SIG-M5 treated with dmso at 0.1 percent for 504 hours (cell line): ENCODE data around the gene PRKG1.

ENCODE experiments used
- DNase-seq: peaks from one replicate; lab custom pipeline; 2025; ENCODE audit not compliant: unreplicated experiment; lab: John Stamatoyannopoulos, UW

Gene PRKG1

DNA sequence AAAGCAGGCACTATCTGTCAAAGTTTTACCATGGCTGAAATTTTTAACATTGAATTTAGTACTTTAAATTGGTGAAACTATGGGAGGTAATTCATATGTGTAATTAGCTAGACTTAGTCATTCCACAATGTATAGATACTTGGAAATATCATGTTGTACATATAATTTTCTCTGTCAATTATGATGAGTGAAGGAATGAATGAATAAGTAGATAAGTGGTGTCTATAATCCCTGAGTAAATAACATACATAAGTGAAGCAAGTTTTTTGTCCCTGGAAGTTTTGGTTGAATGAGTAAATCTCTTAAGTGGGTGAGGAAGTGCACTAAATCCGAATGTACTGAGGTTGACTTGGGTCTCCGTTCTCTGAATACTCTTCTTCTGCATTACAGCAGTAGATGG, 424.1 kb downstream of the PRKG1 start:
- no peak for DNase-seq

DNA sequence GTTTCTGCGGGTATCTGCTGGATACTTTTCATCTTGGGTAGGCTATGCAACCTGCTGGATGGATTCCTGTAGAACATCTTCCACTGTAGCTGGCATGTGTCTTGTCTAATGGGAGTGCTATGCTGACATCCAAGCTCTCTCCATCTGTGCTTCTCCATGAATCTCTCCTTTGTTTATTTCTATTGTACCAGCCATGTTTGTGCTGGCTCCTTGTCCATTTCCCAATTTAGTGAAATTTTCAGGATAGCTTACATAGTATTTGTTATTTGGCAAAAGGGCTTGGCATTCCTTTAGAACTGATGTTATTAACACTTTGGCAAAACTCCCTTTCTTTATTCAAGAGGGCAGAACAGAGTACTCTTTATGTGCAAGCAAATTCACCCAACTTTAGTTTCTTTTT, 427.1 kb downstream of the PRKG1 start:
- no peak for DNase-seq

DNA sequence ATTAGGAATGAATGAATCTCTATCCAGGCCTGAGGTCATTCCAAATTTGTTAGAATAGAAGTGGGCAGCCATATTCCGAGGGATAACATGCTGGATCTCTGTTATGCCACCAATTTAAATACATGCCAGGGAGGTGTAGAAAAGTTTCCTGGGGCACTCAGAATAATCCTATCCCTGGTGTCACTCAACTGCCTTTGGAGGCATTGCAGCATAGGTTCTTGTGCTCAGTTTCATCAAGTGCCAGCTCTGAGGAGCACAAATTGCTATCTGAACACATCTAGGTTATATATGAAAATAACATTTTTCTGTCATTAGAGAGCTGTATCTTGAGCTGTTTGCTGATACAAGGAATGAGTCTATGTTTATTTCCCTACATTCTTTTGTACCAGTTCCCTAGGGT, 427.8 kb downstream of the PRKG1 start:
- DNase-seq: no peak

DNA sequence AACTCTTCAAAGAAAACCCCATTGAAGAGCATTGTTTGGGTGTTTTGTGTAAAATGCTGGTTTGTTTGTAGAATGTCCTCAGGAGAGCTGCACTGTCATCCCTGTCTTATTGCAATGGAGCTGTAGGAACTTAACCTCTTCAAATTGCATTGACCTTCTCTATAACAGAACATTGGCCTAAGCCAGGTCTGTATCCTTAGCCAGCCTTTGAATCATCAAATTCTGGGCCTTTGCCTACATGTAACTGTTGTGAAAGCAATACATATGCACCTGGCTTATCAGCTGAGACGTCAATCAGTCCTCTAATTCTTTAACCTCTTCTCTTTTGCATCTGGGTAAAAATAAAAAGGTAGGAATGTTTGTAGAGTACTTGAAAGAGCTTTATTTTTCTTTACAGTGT, 429.1 kb downstream of the PRKG1 start:
- no peak for DNase-seq

DNA sequence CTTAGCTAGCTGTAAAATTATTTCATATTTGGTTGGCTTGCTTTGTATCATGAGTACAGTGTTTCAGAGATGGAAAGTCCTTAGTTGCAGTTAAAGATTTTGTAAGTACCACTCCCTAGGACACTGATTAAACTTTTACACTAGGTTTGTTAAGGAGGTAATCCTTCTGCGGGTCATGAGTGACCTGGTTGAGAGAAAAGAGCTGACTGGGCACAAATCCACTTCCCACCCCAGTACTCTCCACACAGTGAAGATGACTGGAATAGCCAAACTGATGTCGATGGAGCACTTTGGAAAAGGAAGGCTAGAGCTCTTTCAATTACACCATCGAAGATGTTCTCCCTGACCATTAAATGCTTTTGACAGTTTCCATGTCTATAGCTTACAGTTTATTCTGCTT, 433.2 kb downstream of the PRKG1 start:
- DNase-seq: no peak

DNA sequence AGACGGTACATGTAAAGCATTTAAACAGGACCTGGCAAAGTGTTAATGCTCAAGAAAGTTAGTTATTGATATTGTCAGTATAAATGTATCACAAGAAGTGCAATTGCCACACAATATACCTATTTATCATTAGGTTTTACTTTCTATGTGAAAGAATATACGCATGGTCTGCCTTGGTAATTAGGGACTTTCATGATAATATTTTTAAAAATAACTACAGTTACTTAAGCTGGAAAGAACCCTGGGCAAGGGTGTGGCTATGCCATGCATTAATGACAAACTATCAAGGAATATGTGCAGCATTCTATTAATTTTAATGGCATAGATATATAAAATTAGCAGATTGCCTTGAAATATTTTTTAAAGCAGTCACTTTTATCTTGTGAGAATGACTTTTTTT, 433.9 kb downstream of the PRKG1 start:
- DNase-seq: no peak

DNA sequence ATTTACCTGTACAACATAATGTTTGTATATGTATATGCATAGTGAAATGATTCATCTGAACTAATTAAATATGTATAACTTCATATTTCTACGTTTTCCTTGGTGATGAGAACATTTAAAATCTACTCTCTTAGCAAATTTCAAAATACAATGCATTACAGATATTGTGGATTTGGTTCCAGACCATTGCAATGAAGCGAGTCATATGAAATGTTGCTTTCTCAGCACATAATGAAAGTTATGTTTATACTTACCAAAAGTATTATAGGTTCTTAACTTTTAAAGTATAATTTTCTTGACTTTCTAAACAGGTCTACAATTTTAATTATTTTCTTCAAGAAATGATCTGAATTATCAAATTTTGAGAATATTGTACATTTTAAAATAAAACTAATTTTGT, 435.9 kb downstream of the PRKG1 start:
- DNase-seq: no peak

DNA sequence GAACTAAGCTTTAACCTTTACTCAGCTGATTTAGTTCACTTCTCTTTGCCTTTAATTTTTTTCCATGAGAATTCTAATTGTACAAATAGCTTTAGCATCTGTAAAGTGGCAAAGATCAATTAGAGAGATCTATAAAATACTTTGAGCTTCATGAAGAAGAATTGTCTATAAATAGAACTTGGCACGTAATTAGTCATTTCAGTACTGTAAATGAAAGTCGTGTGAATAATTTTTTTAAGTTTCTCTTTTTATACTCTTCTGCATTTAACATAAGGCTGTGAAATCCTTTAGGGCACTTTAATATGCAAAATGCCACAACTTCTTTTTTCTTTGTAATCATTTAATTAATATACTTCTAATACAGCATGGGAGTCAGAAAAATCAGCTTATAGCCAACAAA, 447.3 kb downstream of the PRKG1 start:
- no peak for DNase-seq

DNA sequence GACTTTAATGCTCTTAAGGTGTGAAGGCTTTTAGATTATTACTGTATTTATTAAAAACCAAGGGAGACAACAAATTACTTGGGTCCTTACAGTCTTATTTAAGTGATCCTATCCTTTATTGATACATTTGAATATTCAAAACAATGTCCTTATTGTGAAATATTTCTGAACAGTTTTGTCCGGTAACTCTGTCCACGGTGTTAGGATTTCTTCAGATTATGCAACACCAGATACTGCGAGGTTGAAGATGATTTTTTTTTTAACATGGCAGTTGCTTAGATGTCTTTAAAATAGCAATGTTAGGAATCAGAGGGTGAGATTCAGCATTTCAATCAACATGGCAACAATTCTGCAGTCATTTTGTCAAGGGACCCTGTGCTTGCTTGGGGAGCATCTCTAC, 448.6 kb downstream of the PRKG1 start:
- DNase-seq: no peak

DNA sequence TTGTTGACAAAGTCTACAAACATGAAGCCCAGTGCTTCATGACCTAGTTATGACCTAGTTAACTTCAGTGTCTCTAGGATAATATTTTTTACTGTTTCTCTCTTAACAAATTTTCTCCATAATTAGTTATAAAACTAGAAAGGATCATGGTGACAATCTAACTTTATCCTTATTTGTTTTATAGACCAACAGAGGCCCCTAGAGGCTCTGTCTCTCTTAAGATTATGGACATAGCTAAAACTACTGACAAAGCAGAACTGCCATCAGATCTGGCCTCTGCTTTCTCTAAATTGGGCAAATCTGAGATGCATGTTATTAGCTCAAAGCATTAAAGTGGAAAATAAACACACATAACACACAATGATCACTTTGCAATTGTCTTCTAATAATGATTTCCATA, 449.2 kb downstream of the PRKG1 start:
- no peak for DNase-seq

DNA sequence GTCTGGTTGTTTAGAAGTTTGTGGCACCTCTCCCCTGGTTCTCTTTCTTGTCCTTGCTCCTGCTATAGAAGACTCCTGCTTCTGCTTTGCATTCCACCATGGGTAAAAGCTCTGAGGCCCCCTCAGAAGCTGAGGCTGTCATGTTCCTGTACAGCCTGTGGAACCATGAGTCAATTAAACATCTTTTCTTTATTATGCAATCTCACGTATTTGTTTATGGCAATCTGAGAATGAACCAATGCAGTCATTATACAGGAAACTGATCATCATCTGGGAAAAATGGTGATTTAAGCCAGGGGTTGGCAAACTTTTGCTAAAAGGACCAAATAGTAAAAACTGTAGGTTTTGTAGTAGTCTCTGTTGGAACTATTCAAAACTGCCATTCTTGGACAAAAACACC, 449.8 kb downstream of the PRKG1 start:
- no peak for DNase-seq

DNA sequence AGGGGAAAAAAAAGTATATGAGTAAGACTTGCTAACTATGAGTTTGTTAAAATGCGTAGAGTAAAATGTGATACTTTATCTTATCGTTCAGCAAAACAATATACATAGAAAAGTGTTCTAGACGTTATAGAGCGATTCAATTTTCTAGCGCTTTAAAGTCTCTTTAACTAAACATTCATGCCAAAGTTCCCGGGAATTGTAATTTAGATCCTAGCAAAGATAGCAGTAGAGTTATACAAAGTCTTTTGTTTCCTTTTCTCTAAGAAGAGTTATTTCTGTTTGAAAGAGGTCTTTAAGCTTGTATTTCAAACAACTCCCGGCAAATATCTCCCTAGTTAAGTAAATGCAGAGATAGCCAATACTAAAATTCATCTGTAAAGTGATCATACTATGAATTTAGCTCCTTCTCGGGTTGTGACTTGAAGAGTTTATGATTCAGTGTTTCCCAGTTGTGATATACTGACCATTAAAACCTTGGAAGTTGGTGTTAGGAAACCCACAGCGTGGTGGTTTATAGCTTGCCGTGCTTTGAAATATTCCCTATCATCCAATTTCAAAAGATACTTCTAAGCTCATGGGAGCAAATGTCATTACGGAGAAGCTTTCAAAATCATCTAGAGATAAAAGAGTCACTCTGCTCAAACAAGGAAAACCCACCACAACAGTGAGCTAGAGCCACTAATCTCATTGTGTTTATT, 453.4 kb downstream of the PRKG1 start:
- DNase-seq: no peak

DNA sequence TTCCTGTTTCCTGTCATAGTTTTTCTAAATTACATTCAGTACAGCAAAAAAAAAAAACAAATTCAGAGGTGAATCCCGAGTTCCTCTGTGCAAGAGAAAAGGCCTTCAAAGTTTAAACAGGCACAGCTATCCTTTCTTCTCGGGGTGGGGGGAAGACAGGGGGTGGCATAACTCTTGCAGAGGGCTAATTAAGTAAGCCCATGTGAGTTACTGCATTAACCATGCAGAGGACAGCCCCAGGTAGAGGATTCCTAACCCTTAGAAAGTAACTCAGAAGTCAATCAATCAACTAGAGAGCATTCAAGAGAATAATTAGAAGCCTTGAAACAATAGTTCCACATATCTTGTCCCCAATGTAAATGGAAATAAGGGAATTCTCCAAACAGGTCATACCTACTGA, 454.2 kb downstream of the PRKG1 start:
- DNase-seq: no peak

DNA sequence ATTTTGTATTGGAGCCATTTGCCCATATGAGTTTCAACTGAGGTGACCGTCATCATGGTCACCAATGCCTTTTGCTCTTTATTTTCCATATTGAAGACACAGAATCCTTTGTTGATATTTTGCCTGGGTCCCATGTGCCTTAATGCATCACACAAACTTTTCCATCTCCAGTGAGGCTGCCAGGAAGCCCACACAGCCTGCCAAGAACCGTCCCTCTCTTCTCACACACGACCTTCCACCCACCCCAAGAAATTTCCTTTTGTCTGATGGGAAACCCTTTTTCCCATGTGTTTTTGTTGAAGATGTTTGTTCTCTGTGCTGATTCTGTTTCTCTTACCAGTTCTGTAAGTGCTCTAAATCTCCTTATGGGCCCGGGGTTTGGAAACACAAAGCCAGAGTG, 456.3 kb downstream of the PRKG1 start:
- no peak for DNase-seq

DNA sequence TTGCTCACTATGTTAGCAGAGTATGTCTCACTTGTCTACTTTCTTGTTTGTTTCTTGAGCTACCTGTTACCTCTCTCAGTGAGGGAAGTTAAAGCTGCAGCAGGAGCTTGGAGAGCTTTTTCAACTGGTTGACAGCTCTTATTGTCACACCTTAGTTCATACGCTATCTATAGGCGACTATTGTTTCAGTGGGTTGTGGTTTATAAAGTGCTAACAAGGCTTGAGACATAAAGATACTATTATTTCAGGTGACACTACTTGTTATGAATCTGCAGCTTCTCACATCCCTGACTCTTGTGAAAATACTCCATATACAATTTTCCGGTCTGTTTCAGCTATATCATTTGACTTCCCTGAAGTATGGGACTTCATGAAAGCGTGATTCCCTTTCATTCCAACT, 457.8 kb downstream of the PRKG1 start:
- DNase-seq: no peak

DNA sequence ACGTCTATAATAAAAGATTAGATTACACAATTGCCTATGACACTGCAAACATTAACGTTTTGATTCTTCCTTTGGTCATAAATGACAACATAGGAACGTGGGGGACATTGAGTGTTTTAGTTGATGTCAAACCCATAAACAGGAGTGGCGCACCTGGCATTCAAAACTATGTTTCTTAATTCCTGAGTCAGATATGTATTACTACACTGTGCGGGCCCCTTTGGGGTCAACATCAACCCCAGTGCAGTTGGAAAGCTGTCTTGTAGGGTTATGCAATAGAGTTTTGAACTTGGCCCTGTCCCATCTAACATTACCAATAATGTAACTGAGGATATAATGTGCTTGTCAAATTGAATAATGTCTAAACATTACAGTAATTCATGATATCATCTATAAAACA, 468.6 kb downstream of the PRKG1 start:
- DNase-seq: no peak

DNA sequence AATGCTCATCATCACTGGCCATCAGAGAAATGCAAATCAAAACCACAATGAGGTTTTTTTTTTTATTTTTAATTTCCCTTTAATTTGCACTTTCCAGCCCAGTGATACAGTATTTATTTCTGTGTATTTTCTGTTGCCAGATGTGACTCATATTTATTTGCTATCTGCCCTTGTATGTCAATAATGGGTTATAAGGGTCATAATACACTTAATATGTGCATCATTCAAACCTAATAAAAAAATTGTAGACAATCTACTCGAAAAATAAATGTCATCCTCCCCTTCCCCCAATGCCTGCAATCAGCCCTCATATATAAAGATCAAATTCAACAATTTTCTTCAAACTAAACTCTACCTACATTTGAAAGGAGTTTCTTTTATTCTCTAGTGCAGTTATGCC, 470.6 kb downstream of the PRKG1 start:
- no peak for DNase-seq

DNA sequence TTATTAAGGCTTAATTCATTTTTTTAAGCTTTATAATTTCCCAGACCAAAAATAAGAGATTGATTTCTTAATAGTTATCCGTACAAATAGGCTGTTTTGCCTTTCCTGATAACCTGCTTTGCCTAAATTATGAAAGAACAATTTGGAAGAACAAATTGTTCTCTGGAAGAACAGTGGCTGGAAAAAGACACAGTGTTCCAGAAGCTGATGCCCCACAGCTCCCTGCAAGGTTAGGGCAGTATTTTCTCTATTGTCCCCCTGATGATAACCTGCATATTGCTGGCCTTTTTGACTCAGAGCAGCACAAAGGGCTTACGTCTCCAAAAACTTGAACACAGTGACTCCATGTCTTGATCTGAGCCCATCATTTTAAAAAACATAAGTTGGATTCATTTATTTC, 473.7 kb downstream of the PRKG1 start:
- no peak for DNase-seq

DNA sequence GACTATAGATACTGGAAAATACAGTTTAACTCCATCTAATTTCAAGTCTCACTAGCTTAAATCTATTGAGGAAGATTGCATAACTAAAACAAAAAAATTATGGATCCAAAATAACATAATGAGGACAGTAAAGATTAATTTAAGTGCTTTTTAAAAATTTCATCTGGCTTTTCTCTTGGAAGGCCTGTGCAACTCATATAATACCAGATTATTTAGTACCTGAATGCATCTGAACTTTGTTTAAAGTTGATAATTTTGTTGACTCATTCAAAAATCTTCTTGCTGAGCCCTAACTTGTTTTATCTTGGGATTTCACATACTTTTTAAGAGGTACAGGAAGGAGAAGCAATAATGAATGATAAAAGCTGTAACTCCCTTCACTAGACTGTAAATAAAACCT, 478.6 kb downstream of the PRKG1 start:
- no peak for DNase-seq

DNA sequence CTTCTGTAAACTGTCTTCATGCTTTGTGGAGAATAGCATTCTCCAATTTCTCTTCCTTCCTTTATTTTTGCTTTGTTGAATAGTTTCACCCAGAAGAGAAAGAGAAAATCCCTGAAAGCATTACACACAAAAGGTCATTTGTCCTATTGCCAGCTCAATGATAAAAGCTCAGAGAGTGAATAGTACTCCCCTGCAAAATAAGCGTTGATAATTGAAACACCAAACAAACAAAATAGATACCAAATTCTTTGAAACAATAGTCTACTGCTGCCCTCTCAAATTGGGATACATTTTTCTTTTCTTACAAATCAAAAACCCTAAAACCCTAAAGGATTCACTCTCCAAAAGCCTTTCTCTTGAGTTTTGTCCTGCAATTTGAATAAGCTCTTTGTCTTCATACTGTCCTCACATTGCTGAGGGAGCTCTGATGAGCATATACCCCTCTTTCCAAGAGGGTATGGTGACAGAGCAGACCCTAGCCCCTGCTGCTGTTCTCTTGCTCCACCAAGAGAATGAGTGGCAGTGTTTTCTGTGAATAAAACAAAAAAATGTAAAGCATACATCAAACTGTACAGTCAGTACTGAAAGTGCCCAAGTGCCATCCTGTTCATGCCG, 490.7 kb downstream of the PRKG1 start:
- no peak for DNase-seq

DNA sequence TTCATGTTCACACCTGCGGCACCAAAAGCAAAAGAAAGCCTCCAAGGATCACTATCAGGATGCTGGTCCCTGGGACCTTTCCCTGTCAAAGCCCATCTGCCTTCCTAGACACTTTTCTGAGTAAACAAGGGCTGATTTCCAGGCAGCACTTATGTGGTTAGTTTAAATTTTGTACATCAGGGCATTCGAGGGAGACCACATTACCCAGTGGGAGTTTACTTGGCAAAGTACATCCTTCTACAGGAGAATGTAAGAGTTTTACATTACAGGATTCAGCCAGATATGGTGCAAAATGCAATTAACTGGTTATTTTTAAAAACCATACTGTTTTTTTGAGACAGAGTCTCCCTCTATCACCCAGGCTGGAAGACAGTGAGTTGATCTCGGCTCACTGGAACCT, 493.0 kb downstream of the PRKG1 start:
- DNase-seq: no peak

DNA sequence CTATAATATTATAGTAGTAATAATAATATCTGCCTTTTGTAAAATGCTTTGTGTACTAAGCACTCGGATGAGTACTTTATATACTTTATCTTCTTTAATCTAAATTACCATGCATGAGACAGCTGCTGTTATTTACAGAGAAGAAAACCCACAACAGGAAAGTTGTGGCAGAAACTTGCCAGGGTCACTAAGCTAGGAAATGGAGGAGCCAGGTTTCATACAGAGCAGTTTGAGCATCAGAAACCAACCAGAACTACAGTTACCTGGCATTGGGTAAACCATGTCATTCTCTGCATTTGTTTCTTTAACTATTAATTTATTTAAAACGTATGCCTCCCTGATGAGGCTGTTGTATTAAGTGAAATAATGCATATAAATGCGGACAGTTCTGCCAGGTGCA, 495.2 kb downstream of the PRKG1 start:
- no peak for DNase-seq
